ENCODE results near the gene MVB12B. TPM values are rescaled to one million over a fixed set of nuclear protein-coding genes. Genes with fewer than 3 reads are reported as not detected.

The MVB12B gene
- polyA plus RNA-seq, 3 donors: 1.9 to 6.2 (median 4.7) TPM

DNA sequence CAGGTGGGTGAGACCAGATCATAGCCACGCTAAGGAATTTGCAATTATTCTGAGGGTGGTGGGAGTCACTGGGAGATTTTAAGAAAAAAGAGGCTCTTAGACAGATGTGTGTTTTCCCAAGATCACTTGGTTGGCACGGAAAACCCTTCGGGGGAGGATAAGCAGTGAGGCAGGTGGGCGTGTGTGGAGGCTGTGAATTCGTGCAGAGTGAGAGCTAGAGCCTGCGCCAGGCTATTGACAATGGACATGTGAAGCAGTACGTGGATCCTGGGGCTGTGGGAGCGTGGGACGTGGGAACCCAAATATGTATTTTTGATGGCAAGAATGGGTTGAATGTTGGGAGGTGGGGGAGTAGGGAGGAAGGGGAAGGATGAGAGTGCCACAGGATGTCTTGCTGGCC, 19.4 kb downstream of the MVB12B start:
- H3K27ac ChIP-seq (ENCODE audit: low read depth, low read length): no peak overlapping the region
- 84 to 95% (median 91%) methylated on average over 9 of the region's 9 CpGs for WGBS, 3 donors

DNA sequence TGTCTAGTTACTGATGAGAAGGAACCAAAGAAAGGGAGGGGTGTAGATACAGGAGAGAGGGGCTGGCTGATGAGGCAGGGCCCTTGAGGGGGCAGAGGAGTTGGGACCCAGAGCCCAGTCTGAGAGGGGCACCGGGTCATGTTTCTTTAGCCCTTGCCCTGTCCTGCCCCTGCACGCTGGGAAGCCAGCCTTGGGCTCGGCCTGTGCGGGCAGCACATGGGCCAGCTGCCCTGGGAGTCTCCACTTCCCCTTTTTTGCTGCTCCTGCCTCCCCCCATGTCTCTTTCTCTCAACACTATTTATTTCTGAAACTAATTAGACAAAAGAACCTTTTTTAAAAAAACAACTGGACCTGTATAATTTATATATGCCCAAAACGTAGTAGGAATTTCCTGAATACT, 20.5 kb downstream of the MVB12B start:
- H3K27ac ChIP-seq (ENCODE audit: low read depth, low read length): no peak overlapping the region
- WGBS, 3 donors: 61 to 96% (median 79%) methylated on average over 5 of the region's 5 CpGs

DNA sequence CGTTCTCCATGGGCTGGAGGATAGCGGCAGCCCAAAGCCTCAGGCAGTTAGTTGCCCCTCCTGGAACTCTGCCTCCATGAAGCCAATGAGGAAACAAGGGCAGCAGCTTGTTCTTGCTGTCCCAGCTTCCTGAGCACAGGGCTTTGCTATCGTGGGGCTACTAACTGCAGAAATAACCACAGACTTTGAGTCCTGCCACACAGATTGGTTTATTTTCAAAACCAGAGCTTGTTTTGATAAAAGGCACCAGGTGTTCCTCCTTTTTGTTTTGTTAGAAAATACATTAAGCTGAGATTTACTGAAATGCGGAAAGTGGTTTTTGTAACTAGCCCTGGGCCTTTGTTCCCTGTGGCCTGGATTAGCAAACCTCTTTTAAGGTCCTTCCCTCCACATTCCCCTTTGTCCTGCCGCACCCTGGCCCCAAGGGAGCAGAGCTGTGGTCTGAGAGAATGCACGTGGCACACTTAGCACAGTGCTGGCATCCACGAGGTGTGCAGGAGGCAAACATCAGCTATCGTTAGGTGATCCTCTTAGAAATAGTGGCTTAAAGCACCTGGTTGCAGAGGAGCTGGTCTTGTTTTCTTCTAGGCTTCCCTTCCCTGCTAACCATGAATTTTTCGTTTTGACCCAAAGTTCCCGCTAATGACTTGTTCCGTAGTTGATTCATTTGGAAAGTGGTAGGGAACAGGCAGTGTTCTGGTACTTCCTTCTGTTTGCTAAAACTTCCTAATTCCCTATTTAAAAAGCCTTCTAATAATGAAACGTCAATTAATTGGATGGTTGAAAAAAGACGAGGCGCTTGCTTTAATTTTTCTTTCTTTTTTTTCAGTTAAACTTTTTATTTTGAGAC, 21.5 kb downstream of the MVB12B start:
- no peak overlapping the region for H3K27ac ChIP-seq (ENCODE audit: low read depth, low read length)
- WGBS, 3 donors: 53 to 80% (median 54%) methylated on average over 14 of the region's 14 CpGs

DNA sequence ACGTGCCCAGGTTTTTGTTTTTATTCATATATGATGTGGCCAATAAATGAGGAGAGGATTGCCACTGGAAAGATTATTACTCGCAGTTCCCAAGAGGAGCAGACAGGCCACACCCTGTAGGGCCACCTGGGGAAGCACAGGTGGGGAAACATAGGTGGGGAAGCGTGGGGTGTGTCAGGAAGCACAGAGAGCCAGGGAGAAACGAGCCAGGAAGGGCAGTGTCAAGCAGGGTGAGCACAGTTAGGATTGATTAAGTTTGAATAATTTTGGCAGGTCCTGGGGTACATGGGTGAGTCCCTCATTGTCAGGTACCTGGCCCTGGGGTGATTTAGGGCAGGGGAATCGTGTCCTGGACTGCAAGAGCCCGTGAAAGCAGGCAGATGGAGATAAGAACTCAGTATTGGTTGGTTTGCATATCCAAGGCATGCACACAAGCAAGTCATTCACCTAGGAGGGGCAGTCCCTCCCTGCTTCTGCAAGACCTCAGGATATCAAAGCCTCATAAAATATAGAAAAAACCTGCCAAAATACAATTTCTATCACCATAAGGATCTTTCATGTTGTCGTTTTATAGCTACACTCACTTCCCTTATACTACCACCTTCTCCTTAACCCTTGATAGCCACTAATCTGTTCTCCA, 22.4 kb downstream of the MVB12B start:
- no peak overlapping the region for H3K27ac ChIP-seq (ENCODE audit: low read depth, low read length)
- 53 to 56% (median 55%) methylated on average over 7 of the region's 7 CpGs for WGBS, 3 donors

DNA sequence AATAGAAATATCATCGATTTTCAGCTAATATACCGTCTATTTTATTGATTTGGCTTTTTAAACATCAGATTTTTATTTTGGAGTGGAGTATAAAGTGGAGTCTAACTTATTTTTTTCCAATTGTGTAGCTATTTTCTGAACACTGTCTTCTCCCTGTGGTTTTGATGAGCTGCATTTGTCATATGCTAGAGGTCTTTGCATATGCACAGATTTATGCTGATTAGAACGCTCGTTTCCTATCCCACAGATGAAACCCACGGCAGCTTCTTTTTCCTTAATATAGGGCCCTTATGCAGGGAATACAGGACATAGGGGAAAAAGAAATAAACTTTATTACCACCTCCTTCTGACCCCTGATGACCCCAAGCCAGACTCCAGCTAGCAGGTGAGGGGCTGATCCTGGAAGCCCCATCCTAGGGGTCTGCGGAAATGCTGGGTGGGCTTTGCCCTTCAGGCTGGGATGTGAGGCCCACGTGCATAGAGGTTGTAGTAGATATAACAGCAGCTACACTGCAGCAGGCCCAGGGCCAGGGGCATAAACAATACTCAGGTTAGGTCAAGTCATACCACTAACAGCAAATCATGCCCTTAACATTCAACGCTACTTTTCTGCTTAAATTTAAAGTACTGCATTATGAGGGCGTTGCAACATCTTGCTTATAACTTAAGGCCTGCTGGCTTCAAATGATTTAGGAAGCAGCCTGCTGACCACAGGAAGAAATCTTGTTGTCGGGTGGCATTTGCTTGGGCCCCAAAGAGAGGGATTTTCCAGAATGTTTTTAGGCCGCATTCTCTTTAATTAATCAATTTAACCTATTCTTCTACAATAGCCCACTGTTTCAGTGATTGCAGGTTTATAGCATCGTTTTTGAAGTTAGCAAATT, 28.5 kb downstream of the MVB12B start:
- H3K27ac ChIP-seq (ENCODE audit: low read depth, low read length): no peak overlapping the region
- 79 to 91% (median 83%) methylated on average over 12 of the region's 12 CpGs for WGBS, 3 donors

DNA sequence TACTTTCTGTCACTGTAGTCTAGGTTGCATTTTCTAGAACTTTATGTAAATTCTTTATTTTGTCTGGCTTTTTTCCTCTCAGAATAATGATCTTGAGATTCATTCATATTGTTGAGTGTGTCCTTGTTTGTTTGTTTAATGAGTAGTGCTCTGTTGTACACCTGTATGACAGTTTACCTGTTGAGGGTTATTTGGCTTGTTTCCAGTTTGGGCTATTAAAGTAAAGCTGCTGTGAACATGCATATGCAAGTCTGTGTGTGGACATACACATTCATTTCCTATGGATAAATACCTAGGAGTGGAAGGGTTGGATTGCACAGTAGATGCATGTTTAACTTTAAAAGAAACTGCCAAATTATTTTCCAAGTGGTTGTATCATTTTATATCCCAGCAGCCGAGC, 30.4 kb downstream of the MVB12B start:
- H3K27ac ChIP-seq (ENCODE audit: low read depth, low read length): no peak overlapping the region
- 90 to 93% (median 93%) methylated on average over 1 of the region's 1 CpG for WGBS, 3 donors

DNA sequence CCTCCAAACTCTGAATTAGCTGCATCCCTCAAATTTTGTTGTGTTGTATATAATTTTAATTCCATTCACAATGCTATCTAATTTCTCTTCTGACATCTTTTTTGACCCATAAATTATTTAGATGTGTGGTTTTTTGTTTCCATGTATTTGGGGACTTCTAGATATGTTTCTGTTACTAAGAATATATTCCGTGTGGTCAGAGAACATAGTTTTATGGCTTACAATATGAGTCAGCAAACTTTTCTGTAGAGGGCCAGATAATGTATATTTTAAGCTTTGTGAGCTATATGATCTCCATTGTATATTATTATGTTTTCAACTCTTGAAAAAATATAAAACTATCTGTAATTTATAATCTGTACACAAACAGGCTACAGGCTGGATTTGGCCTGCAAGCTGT, 33.4 kb downstream of the MVB12B start:
- H3K27ac ChIP-seq (ENCODE audit: low read depth, low read length): no peak overlapping the region
- WGBS, 3 donors: 94 to 98% (median 94%) methylated on average over 1 of the region's 1 CpG

DNA sequence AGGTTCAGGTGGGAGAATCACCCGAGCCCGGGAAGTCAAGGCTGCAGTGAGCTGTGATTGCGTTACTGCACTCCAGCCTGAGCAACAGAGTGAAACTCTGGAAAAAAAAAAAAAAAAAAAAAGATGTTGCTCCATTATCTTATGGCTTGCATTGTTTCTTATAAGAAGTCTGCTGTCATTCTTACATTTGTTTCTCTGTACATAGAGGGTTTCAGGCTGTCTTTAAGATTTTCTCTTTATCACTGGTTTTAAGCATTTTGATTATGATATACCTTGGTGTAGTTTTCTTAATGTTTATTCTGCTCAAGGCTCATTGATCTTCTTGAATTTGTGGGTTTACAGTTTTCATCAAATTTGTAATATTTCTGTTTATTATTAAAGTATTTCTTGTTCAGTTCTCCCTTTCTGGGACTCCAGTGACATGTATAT, 35.2 kb downstream of the MVB12B start:
- WGBS, 3 donors: 97 to 98% (median 97%) methylated on average over 3 of the region's 3 CpGs
- H3K27ac ChIP-seq (ENCODE audit: low read depth, low read length): no peak overlapping the region

DNA sequence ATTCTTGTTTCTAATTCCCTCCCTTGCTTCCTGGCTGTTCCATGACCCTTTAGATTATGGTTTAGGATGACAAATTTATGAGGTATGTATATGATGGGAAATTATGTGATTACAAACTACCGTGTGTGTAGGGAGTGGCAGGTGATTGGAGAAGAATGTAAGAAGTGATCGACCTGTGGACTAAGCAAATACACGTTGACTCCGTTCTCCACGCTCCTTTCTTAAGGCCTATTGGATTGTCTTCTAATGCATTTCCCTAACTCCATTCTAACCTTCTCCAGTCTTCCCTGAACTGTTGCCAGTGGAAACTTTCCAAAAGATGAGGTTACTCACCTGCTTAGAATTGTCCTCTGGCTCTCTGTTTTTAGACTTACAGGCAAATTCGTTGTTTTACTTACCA, 36.6 kb downstream of the MVB12B start:
- no peak overlapping the region for H3K27ac ChIP-seq (ENCODE audit: low read depth, low read length)
- WGBS, 3 donors: 92 to 95% (median 95%) methylated on average over 6 of the region's 6 CpGs

DNA sequence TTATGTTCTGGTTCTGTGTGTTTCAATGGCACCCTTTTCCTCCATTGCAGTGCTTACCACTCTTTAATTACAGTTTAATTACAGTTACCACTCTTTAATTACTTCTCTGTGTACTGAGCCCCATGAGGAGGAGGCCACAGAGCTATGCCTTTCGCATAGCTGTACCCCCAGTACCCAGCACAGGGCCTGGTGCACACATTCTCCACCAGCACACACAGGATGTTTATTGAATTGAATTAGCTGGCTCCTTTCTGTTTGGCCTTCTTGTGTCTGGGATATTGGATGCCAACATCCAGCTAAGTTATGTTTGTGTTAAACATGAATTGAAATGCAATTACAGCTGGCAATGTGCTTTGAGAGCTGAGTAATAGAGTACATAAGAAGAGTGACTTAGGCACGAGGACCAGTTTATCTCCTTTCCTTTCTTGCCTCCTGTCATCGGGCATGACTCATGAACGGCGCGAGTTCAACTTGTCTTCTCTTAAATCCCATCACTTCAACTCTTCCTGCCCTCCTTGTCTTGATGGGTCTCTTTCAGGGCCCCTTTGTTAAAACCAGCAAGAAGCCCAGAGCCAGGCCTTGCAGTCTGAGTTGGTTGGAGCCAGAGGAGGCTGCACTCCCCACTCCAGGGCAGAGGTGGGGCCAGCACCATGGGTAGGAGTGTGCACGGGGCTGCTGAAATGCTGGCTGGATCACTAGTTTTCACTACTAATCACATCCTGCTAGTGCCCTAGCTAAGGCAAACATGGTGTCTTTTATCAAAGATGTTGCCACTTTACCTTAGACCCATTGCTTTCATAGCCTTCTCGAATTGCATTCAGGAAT, 37.4 kb downstream of the MVB12B start:
- no peak overlapping the region for H3K27ac ChIP-seq (ENCODE audit: low read depth, low read length)

DNA sequence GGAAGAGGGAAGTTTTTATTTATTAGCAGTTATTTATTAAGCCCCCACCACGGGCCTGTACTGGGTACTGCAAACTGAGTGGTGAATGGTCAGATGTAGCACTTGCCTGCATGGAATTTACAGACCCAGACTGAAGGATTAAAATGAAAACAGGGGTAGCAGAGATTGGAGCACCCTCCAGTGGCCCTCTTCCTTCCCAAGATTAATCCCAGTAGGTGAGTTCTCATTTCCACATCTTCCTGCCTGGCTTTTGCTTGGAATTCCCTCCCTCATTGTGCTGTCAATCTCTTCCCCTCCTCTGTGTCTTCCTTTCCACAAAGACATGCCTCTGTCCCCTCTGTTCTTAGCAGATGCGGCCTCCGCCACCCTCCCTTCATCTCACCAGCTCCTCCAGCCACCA, 39.2 kb downstream of the MVB12B start:
- 87 to 90% (median 88%) methylated on average over 3 of the region's 3 CpGs for WGBS, 3 donors
- H3K27ac ChIP-seq (ENCODE audit: low read depth, low read length): no peak overlapping the region

More for the DNA sequence above, 37.4 kb downstream of the MVB12B start:
- WGBS, 3 donors: 92 to 98% (median 97%) methylated on average over 8 of the region's 8 CpGs

DNA sequence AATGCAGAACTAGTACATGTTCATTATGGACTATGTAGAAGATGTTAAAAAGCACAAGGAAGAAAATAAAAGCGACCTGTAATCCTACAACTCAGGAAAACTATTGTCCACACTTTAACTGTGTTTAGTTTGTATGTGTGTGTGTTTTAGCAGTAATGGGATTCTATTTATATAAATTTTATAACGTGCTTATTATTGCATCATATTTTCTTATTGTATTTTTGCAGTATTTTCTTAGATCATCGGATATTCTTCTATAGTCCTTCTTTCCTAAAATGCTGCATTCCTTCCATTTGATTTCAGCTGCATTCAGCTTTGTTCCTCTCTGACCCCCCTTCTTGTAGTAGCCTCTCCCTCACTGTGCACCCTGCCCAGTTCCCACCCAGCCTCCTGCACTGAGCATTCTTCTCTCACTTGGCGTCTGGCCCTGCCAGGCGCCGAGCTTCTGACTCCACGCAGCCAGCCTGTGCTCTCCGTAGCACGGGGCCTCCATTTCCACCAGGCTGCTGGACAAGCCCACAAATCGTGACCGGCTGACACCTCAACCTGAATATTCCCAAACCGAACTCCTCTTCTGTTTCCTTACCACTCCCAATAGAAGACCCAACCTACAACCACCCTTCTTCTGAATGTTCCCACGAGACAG, 39.9 kb downstream of the MVB12B start:
- WGBS, 3 donors: 64 to 78% (median 65%) methylated on average over 13 of the region's 13 CpGs
- no peak overlapping the region for H3K27ac ChIP-seq (ENCODE audit: low read depth, low read length)

DNA sequence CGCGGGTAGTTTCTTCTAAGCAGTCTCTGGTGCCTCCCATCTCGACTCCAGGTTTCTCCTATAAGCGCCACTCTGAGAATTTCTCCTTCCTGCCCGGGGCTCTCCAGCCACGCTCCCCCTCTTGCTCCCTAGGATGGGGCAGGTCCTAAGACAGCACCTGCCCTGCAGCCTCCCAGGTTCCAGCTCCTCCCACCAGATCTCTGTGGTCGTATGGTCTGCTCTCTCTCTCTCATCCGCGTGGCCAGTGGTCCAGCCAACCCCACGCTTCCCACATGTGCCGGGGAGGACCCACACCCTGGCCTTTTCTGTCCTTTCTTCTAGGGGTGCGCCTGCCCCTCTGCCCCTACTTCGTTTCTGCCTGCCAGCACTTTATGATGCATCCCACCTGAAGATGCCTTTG, 40.5 kb downstream of the MVB12B start:
- WGBS, 3 donors: 88 to 90% (median 89%) methylated on average over 13 of the region's 13 CpGs
- no peak overlapping the region for H3K27ac ChIP-seq (ENCODE audit: low read depth, low read length)

DNA sequence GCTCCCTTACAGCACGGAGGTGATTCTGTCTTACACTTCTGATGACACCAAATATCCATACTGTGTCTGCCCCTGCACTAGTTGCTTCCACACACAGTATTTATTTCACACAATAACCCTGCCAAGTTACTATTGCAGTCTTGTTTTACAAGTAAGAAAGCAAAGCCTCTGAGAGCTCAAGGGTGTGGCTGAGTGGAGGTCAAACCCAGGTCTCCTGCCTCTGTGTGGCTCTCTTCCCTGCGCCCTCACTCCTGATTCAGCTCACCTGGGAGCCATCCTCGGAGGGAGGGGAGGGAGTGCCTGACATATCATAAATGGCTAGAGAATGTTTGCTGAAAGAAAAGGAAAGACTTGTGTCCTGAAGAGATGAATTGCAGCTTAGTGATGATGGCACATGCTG, 41.0 kb downstream of the MVB12B start:
- H3K27ac ChIP-seq (ENCODE audit: low read depth, low read length): no peak overlapping the region
- 74 to 86% (median 80%) methylated on average over 3 of the region's 3 CpGs for WGBS, 3 donors

DNA sequence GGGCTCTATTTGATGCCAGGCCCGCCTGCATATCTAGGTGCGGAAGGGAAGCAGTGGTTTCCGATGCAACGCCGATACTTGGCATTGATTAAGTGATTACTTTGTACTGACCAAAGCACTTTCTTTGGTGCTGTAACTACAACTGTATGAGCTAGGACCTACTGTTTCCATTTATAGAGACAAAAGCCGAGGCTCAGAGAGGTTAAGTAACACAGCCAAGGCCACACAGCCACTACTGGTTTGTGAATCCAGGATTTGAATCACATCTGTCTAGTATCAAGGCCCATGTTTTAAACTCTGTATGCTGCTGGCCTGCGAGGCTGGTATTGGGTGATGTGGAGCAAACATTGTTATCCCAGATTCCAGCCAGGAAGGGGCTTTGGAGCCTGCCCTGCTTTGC, 41.4 kb downstream of the MVB12B start:
- 94 to 97% (median 96%) methylated on average over 7 of the region's 7 CpGs for WGBS, 3 donors

DNA sequence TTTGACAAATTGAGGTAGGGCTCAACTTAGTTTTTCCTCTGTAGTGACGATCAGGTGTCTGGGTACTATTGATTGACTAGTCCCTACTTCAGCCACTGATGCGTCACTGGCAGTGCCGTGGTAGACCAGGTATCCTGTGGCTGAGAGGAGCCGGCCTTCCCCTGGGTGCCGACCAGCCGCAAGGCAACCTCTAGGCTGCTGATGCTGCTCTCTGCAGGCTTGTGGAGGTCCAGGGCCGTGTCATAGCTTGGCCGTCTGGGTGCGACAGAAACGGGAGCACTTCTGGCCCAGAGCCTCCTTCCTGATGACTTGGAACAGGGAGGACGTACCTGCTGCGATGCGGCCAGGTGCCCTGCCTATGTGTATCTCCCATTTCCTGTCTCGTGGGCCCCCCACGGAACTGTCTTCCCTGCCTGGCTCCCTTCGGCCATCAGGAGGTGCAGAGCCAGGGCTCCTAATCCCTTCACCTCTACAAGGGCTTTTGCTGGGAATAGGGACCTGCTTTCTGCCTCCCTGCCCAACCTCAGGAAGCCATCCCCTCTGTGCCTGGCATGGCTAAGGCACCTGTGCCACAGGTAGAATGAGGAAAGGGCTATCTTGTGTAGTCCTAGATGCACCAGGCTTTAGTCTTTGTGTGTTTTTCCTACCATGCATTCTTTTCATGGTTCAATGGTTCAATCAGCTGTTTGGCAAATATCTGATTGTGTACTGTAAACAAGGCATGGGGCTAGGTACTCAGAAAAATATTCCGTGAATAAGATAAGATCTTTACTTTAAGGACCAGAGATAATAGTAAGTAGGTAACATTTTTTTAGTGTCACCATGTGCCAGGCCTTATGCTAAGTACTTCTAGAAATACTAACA, 44.6 kb downstream of the MVB12B start:
- 94 to 96% (median 95%) methylated on average over 17 of the region's 17 CpGs for WGBS, 3 donors
- no peak overlapping the region for H3K27ac ChIP-seq (ENCODE audit: low read depth, low read length)

More for the DNA sequence above, 41.4 kb downstream of the MVB12B start:
- H3K27ac ChIP-seq (ENCODE audit: low read depth, low read length): no peak overlapping the region

DNA sequence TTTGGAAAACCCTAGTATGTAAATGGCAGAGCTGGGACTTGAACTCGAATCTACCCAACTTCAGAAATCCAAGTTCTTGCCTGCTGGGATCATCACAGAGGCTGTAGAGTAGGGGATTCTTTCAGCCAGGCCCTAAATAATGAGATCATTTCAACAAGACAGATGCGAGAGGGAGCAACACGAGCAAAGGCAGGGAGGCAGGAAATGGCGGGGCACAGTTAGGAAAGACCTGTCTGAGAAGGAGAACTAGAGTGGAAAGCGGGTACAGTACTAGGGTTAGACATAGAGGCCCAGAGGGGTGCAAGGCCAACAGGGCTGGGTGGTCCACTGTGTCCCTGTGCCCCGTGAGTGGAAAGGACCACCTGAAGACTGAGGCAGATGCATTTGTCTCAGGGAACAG, 46.1 kb downstream of the MVB12B start:
- WGBS, 3 donors: 65 to 91% (median 70%) methylated on average over 6 of the region's 6 CpGs
- H3K27ac ChIP-seq (ENCODE audit: low read depth, low read length): no peak overlapping the region

Measured in adipose tissue (tissue), 3 donors.